ENCODE data around the gene ZC2HC1B.
A peak's percentile ranks its signal among the peaks of the same experiment; 100 is the strongest.
"Not testable (repeated sequence)": the region's sequence is repeated elsewhere in the genome, so short reads cannot be mapped to it uniquely, and the experiment has no call there.

Gene ZC2HC1B

GRCh38 chr6:143863771-143864170 lies 503 bp upstream of the ZC2HC1B start:
- FAIRE-seq (no peak), DNase-seq (ENCODE audit: extremely low spot score, insufficient read length, low read depth) (no peak)

- DNase-seq (ENCODE audit: extremely low spot score, insufficient read length, low read depth) = no peak
- no peak for FAIRE-seq
These were observed 3.0 kb downstream of the ZC2HC1B start for GRCh38 chr6:143867236-143867635.

DNA sequence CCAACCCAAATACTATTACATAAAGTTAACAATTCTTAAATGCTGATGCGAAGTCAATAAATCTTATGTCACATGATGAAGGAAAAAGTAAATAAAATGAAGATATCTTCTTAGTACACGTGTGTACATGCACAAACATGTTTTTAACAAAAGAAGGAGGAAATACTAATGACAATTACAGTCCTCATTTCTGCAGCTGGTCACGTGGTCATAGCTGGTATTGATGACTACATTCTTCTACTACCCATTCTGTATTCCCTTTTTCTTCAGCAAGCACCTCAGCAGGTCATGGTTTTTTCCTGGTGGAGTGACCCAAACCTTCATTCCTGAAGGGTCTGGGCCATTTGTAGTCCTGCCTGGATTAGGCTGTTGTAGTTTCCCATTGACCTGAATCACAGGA lies 4.5 kb downstream of the ZC2HC1B start:
- FAIRE-seq; DNase-seq (ENCODE audit: extremely low spot score, insufficient read length, low read depth): not testable (repeated sequence)

GRCh38 chr6:143871202-143871730 lies 7.0 kb downstream of the ZC2HC1B start:
- not testable (repeated sequence) for DNase-seq (ENCODE audit: extremely low spot score, insufficient read length, low read depth); FAIRE-seq

- DNase-seq (ENCODE audit: extremely low spot score, insufficient read length, low read depth) = no peak
- no peak for FAIRE-seq
These were observed 7.9 kb downstream of the ZC2HC1B start for GRCh38 chr6:143872201-143872600.

DNA sequence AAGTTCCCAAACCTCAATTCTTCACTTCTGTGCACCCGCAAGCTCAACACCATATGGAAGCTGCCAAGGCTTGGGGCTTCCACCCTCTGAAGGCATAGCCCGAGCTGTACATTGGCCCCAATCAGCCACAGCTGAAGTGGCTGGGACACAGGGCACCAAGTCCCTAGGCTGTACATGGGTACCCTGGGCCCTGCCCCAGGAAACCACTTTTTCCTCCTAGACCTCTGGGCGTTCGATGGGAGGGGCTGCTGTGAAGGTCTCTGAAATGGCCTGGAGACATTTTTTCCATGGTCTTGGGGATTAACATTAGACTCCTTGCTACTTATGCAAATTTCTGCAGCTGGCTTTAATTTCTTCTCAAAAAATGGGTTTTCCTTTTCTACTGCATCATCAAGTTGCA lies 9.3 kb downstream of the ZC2HC1B start:
- not testable (repeated sequence) for DNase-seq (ENCODE audit: extremely low spot score, insufficient read length, low read depth); FAIRE-seq

DNA sequence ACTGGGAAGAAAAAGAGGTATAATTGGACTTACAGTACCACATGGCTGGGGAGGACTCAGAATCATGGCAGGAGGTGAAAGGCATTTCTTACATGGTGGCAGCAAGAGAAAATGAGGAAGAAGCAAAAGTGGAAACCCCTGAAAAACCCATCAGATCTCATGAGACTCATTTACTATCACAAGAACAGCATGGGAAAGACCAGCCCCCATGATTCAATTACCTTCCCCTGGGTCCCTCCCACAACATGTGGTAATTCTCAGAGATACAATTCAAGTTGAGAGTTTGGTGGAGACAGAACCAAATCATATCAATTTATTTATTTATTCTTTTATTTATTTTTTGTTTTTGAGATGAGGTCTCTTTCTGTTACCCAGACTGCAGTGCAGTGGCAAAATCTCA lies 10.2 kb downstream of the ZC2HC1B start:
- FAIRE-seq; DNase-seq (ENCODE audit: extremely low spot score, insufficient read length, low read depth): not testable (repeated sequence)

GRCh38 chr6:143877584-143878271 lies 13.5 kb downstream of the ZC2HC1B start:
- DNase-seq (ENCODE audit: extremely low spot score, insufficient read length, low read depth) = no peak
- FAIRE-seq = no peak

GRCh38 chr6:143878272-143878760 lies 14.0 kb downstream of the ZC2HC1B start:
- FAIRE-seq = no peak
- DNase-seq (ENCODE audit: extremely low spot score, insufficient read length, low read depth) = no peak

- no peak for FAIRE-seq
- DNase-seq (ENCODE audit: extremely low spot score, insufficient read length, low read depth) = no peak
These were observed 16.1 kb downstream of the ZC2HC1B start for GRCh38 chr6:143880412-143880811.

DNA sequence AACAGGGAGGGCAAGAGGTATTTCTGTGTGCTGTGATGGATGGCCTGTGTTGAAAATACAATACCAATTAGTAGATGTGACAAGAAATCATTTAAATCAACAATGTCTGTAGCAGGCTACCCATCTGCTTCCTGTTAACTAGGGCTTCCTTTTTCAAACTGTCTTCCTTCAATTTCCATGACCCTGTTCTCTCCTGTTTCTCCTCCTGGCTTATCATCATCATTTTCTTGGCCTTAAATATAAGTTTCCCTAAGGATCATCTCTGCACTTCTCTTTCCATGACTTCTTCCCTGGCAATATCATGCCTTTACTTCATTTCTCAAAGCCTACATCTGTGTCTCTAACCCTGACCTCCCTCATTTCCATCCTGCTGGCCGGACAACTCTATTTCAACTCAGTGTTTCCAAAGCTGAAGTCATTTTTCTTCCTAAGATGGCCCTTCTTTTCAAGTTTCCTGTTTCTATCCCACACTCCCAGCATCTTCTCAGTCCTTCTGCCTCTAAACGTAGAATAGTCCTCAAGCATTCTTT lies 18.2 kb downstream of the ZC2HC1B start:
- DNase-seq (ENCODE audit: extremely low spot score, insufficient read length, low read depth) (no peak), FAIRE-seq (no peak)

DNA sequence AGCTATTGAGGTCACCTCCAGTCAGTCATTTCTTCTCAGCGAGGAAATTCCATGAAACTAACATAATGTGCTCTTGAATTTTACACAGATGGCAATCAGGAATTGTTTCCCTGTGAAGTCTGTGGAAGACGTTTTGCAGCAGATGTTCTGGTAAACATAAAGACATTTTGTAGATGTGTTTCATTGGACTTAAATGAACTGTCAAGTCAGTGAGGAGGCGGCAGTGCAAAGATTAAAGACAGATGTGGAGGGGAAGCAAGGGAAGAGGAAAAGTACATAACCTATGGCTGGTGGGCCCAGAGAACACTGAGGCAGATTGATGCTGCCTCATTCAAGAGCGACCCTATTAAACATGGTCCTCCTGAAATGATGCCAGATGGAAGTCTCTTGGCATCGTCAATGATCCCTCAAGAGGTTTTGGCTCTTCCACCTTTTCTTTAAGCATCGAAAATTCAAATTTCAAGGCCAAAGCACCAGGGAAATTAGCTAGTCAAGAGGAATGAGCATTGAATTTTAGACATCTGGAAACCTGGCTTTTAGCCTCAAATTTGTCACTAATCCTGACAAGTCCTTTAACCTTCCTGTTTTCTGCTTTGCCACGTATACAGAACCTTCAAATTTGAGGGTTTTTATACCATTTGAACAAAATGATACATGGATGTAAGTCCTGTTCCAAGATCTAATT lies 20.1 kb downstream of the ZC2HC1B start:
- FAIRE-seq = no peak
- DNase-seq (ENCODE audit: extremely low spot score, insufficient read length, low read depth) = no peak

DNA sequence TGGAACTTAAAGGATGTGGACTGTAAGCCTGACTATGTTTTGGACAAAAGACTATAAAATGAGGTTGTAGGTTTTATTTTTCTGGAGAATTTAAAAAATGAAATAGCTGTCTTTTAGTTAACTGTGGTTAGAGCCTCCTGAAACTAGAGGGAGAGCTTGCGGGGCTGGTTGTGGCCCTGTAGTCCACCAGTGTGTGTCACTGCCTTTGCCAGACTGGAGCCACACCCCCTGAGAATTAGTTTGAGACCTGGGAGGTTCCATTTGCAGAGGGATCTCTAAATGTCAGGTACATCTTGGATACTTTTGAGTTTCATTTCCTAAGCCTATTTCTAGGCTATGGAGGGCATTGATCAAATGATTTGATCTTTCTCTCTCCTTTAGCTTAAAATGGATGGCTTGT lies 20.8 kb downstream of the ZC2HC1B start:
- DNase-seq (ENCODE audit: extremely low spot score, insufficient read length, low read depth) = no peak
- no peak for FAIRE-seq

DNA sequence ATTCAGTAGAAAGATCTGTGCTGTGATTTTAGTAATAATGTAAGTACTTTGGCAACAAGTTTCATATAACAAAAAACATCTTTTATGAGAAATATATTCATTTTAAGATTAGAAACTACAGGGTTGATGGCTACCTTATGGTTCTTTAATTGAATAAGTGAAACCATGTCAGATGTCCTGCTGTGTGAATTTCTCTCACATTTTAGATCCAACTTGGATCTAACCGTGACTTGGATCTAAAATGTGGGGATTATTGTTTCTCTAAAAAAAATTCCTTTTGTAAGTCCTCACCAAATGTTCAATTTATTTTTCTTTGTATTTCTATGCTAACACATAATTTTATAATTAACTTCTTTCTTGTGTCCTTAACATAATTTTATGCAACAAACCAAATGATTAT lies 30.4 kb downstream of the ZC2HC1B start:
- DNase-seq (ENCODE audit: extremely low spot score, insufficient read length, low read depth) (no peak), FAIRE-seq (no peak)

- DNase-seq (ENCODE audit: extremely low spot score, insufficient read length, low read depth) = no peak
- FAIRE-seq = no peak
These were observed 32.0 kb downstream of the ZC2HC1B start for GRCh38 chr6:143896126-143896860.

GRCh38 chr6:143900358-143900757 lies 36.1 kb downstream of the ZC2HC1B start:
- DNase-seq (ENCODE audit: extremely low spot score, insufficient read length, low read depth) = no peak
- no peak for FAIRE-seq

DNA sequence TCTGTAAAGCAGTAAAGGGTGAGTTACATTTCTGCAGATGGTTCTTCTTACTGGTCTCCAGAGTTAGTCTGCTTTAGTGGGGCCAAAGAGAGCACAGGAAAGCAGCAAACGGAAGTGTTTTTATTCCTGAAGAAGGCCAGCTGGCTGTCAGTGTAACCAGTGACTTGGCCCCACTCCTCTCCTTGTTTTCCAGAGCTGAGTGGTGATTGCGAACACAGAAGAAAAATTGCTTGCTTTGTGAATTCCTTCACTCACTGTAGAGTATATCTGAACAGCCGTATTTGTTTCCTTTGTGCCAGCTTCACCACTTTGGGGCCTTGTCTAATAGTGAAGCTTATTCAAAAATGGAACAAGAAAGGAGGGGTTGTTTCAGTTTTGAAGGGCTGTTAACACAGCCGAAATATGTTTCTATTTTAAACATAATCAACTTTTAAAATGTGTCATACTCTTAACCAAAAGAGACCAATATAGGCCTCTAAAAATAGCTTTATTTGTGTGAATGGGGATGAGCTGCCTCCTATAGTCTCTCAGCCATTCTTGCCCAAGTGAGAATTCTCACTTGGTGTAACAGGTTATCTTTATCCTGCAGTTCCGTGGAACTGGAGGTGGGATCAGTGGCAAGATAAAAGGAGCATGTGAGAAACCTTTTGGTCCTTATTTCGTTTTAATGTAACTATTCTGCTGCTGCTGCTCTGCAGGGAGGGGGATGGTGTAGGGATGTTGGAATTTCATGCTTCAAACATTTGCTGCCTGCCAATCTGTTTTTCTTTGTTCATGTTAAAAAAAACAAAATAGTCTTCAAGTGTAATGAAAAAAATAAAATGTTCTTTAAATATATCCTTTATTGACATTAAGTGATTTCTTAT lies 37.8 kb downstream of the ZC2HC1B start:
- peak; percentile 83 for FAIRE-seq
- peak; percentile 20 for DNase-seq (ENCODE audit: extremely low spot score, insufficient read length, low read depth)

- DNase-seq (ENCODE audit: extremely low spot score, insufficient read length, low read depth) (no peak), FAIRE-seq (no peak)
These were observed 38.6 kb downstream of the ZC2HC1B start for GRCh38 chr6:143902827-143903226.

DNA sequence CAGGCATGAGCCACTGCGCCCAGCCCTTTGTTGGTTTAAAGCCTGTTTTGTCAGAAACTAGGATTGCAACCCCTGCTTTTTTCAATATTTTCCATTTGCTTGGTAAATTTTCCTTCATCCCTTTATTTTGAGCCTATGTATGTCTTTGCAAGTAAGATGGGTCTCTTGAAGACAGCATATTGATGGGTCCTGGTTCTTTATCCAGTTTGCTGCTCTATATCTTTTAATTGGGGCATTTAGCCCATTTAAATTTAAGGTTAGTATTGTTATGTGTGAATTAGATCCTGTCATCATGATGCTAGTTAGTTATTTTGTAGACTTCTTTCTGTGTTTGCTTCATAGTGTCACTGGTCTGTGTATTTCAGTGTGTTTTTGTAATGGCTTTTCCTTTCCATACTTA lies 46.8 kb downstream of the ZC2HC1B start:
- FAIRE-seq (no peak), DNase-seq (ENCODE audit: extremely low spot score, insufficient read length, low read depth) (no peak)

Measured in GM18507 (cell line).